K562 (cell line): ENCODE results near the gene BRME1. TPM values are rescaled to one million over a fixed set of nuclear protein-coding genes. Genes with fewer than 3 reads are reported as not detected.

ENCODE experiments used
- ATAC-seq: fragments of 200-7000 bp; cut with Tn5 transposase; 3 replicates; pipeline ENCODE4 v1.9.1; 2020; ENCODE audit warnings: moderate library complexity
- BruUV-seq: library from RNA; stranded (reverse); fragments of 400-500 nt; replicated peaks from 2 replicates; lab custom pipeline; 2021; lab: Mats Ljungman, UMichigan
- CTCF ChIA-PET: fragments of 300-600 bp; formaldehyde crosslinking; extraction: SDS; loops from one replicate; lab custom pipeline; 2021; ENCODE audit warnings: low intra/inter-chr PET ratio; lab: Yijun Ruan, JAX
- POLR2A ChIA-PET: fragments of 300-600, 350-650 bp; sonication (Branson Sonifier 250); formaldehyde crosslinking; extraction: SDS; loops from one replicate; lab custom pipeline; 2021; ENCODE audit warnings: antibody characterized with exemption, inconsistent platforms; lab: Yijun Ruan, JAX
- DNase-seq, 4 experiments: peaks; one replicate each; pipeline versions ENCODE4 v3.0.0 to v3.0.0-alpha.2; 2011 to 2018; ENCODE audit warnings: low spot score in 3 of 4, mixed read lengths in 3 of 4; ENCODE audit errors: extremely low read depth in 1 of 4
- FAIRE-seq: peaks from 2 replicates; lab custom pipeline; 2011; peaks lifted over from hg19 to GRCh38; lab: Jason Lieb, UNC
- H2AFZ ChIP-seq: 2 replicates; pipeline ENCODE4 v1.6.0; 2011; ENCODE audit warnings: low read depth, low read length, control low read depth, inconsistent platforms
- H3K27ac ChIP-seq: fragments of 200-600 bp; 3 replicates; pipeline ENCODE4 v1.8.0; 2011; ENCODE audit warnings: low read depth, mild to moderate bottlenecking, control low read depth, inconsistent platforms, low read length, moderate library complexity, mixed read lengths; ENCODE audit errors: extremely low read depth
- H3K27me3 ChIP-seq, 2 experiments: fragments of 300-600 bp in 1 of 2; 2 replicates in 1 of 2; 3 replicates in 1 of 2; pipeline versions ENCODE4 v1.6.0 to v1.8.0; 2011; ENCODE audit warnings: inconsistent platforms in 2 of 2, low read length in 2 of 2, mild to moderate bottlenecking in 1 of 2, mixed read lengths in 1 of 2, moderate library complexity in 1 of 2; ENCODE audit not compliant: control insufficient read depth in 2 of 2, insufficient read depth in 2 of 2
- H3K36me3 ChIP-seq: fragments of 300-600 bp; 3 replicates; pipeline ENCODE4 v1.8.0; 2011; ENCODE audit warnings: mild to moderate bottlenecking, low read length, inconsistent platforms; ENCODE audit not compliant: control insufficient read depth, insufficient read depth
- H3K4me1 ChIP-seq, 2 experiments: fragments of 200-600 bp in 1 of 2; replicated peaks in 1 of 2; 2 replicates in 1 of 2; 3 replicates in 1 of 2; pipeline versions ENCODE4 v1.5.1 to v1.8.0; 2011; ENCODE audit warnings: inconsistent platforms in 2 of 2, low read length in 2 of 2, mild to moderate bottlenecking in 1 of 2, mixed read lengths in 1 of 2, moderate library complexity in 1 of 2; ENCODE audit not compliant: control insufficient read depth in 2 of 2, insufficient read depth in 2 of 2
- H3K4me2 ChIP-seq: 2 replicates; pipeline ENCODE4 v1.6.1; 2011; ENCODE audit warnings: low read length, control low read depth, inconsistent platforms, mixed read lengths; ENCODE audit not compliant: insufficient read depth
- H3K4me3 ChIP-seq: fragments of 200-600 bp; sonication (generic), shearing (Covaris generic); 2 replicates; pipeline ENCODE4 v1.5.1; 2016; ENCODE audit warnings: control low read depth, inconsistent platforms
- H3K79me2 ChIP-seq: fragments of 200-600 bp; 3 replicates; pipeline ENCODE4 v1.8.0; 2011; ENCODE audit warnings: low read length, inconsistent platforms; ENCODE audit not compliant: control insufficient read depth, insufficient read depth
- H3K9ac ChIP-seq, 2 experiments: 2 replicates each; pipeline versions ENCODE4 v1.6.0 to v1.6.1; 2011; ENCODE audit warnings: low read depth in 2 of 2, low read length in 2 of 2, control low read depth in 1 of 2, inconsistent platforms in 1 of 2, mild to moderate bottlenecking in 1 of 2, mixed read lengths in 1 of 2; ENCODE audit not compliant: insufficient read depth in 1 of 2
- H3K9me1 ChIP-seq: one replicate; pipeline ENCODE4 v1.6.0; 2011; ENCODE audit warnings: inconsistent platforms, mild to moderate bottlenecking, low read length, moderate library complexity; ENCODE audit not compliant: control insufficient read depth, insufficient read depth
- H3K9me3 ChIP-seq: replicated peaks from 2 replicates; pipeline ENCODE4 v1.5.1; 2011; ENCODE audit warnings: low read depth, low read length, inconsistent platforms; ENCODE audit not compliant: control insufficient read depth, insufficient read depth
- H4K20me1 ChIP-seq: replicated peaks from 2 replicates; pipeline ENCODE4 v1.6.1; 2011; ENCODE audit warnings: low read length, inconsistent platforms, mixed read lengths; ENCODE audit not compliant: control insufficient read depth, insufficient read depth
- BRF1 ChIP-seq: IDR thresholded peaks from 3 replicates; pipeline ENCODE4 v1.6.1; 2011; ENCODE audit warnings: borderline replicate concordance, mild to moderate bottlenecking; ENCODE audit not compliant: insufficient read length; ENCODE audit errors: extremely low read depth
- EP300 ChIP-seq: IDR thresholded peaks from 2 replicates; pipeline ENCODE4 v1.6.1; 2012; ENCODE audit warnings: low read length, improper control_type of control experiment
- FOXP1 ChIP-seq: sonication (generic); formaldehyde crosslinking; IDR thresholded peaks from 2 replicates; pipeline ENCODE4 v1.8.0; 2022; ENCODE audit warnings: mild to moderate bottlenecking, missing genetic modification reagents
- LARP7 ChIP-seq: fragments of 450-650 bp; IDR thresholded peaks from 2 replicates; pipeline ENCODE4 v1.6.1; 2016
- MTF1 ChIP-seq: fragments of 250-450 bp; sonication (Bioruptor Pico); IDR thresholded peaks from 2 replicates; pipeline ENCODE4 v1.9.0; 2021; ENCODE audit warnings: moderate library complexity, mild to moderate bottlenecking, inconsistent platforms, borderline replicate concordance
- POLR2G ChIP-seq: fragments of 200-400 bp; formaldehyde crosslinking; IDR thresholded peaks from 2 replicates; pipeline ENCODE4 v1.6.1; 2017; ENCODE audit warnings: low read depth, mild to moderate bottlenecking, antibody characterized with exemption, low read length, moderate library complexity
- RBM22 ChIP-seq: fragments of 200-400 bp; formaldehyde crosslinking; IDR thresholded peaks from 2 replicates; pipeline ENCODE4 v1.6.1; 2018; ENCODE audit warnings: low read length, low read depth; ENCODE audit not compliant: poor library complexity, severe bottlenecking
- THRAP3 ChIP-seq: fragments of 450-650 bp; IDR thresholded peaks from 2 replicates; pipeline ENCODE4 v1.6.1; 2016; ENCODE audit warnings: mild to moderate bottlenecking, inconsistent platforms, borderline replicate concordance
- ZBTB49 ChIP-seq: sonication (generic); formaldehyde crosslinking; IDR thresholded peaks from 2 replicates; pipeline ENCODE4 v1.8.0; 2022; ENCODE audit warnings: missing genetic modification reagents, mild to moderate bottlenecking, borderline replicate concordance
- ZNF740 ChIP-seq, 3 experiments: fragments of 200-800 bp in 1 of 3; sonication (Bioruptor generic) in 1 of 3; sonication (generic) in 1 of 3; formaldehyde crosslinking in 1 of 3; IDR thresholded peaks; 2 replicates each; pipeline versions ENCODE4 v1.6.1 to v1.8.0; 2016 to 2022; ENCODE audit warnings: mild to moderate bottlenecking in 2 of 3, missing compliant biosample characterization in 2 of 3, missing genetic modification characterization in 2 of 3, missing genetic modification reagents in 1 of 3
- WGBS: fragments of 100-300 bp; shearing (Covaris generic); methylation state at CpG from one replicate; pipeline ENCODE4 v1.1.6; 2016; ENCODE audit warnings: low coverage, mixed read lengths; ENCODE audit not compliant: insufficient coverage; ENCODE audit errors: missing lambda C conversion rate; 5-methylcytosine and 5-hydroxymethylcytosine counted together
- in situ Hi-C: fragments of 300-500 bp; cut with MboI; formaldehyde crosslinking; loops from 4 replicates; pipeline ENCODE4 v1.15.0; 2018; ENCODE audit warnings: inconsistent platforms, mixed read lengths
- intact Hi-C: fragments of 100-400 bp; cut with micrococcal nuclease; formaldehyde crosslinking; loops from 2 replicates; pipeline ENCODE4 v1.14.2; 2022
- polyA plus RNA-seq, 8 experiments: library from polyadenylated mRNA; depleted of rRNA in 4 of 8; stranded (reverse) in 5 of 8; unstranded in 3 of 8; fragments of >200 nt; fragmentation: Nextera tagmentation in 2 of 8; fragmentation: Illumina TruSeq in 1 of 8; extraction: Ambion mirVana in 2 of 8; extraction: Trizol in 1 of 8; gene quantifications; 2 replicates each; pipeline versions ENCODE4 v1.2.1 to v1.2.3, GENCODE V29; 2011 to 2014; ENCODE audit warnings: inconsistent platforms in 1 of 8, missing spikeins in 1 of 8
- total RNA-seq, 7 experiments: library from RNA; depleted of rRNA in 6 of 7; stranded (reverse); fragments of >200 nt in 6 of 7; fragmentation: Illumina TruSeq in 2 of 7; extraction: Trizol in 2 of 7; gene quantifications; 2 replicates each; pipeline versions ENCODE4 v1.2.1 to v1.2.3, GENCODE V29; 2011 to 2021; ENCODE audit warnings: low replicate concordance in 1 of 7
- TF ChIP-seq, protein P1 (sequence below), 3 experiments: IDR thresholded peaks in 2 of 3; conservative IDR thresholded peaks in 1 of 3; 2 replicates each; pipeline ENCODE4 v1.5.1; 2011 to 2012; ENCODE audit warnings: low read length in 3 of 3, mild to moderate bottlenecking in 3 of 3, control low read depth in 2 of 3, improper control_type of control experiment in 1 of 3, inconsistent platforms in 1 of 3, low read depth in 1 of 3, mixed read lengths in 1 of 3, moderate library complexity in 1 of 3; ENCODE audit not compliant: insufficient read depth in 2 of 3
- TF ChIP-seq, protein P2 (sequence below), 2 experiments: IDR thresholded peaks in 1 of 2; conservative IDR thresholded peaks in 1 of 2; 2 replicates each; pipeline ENCODE4 v1.6.1; 2016; ENCODE audit warnings: low read depth in 2 of 2, mild to moderate bottlenecking in 1 of 2, missing compliant biosample characterization in 1 of 2, missing genetic modification characterization in 1 of 2, moderate library complexity in 1 of 2

BRME1 gene
- total and polyA plus RNA-seq, 9 of the 15 experiments (the other 6 are each of a cell fraction or from before 2014, with no cell fraction given), result 0.75 to 6.1 (median 3.6) TPM

DNA sequence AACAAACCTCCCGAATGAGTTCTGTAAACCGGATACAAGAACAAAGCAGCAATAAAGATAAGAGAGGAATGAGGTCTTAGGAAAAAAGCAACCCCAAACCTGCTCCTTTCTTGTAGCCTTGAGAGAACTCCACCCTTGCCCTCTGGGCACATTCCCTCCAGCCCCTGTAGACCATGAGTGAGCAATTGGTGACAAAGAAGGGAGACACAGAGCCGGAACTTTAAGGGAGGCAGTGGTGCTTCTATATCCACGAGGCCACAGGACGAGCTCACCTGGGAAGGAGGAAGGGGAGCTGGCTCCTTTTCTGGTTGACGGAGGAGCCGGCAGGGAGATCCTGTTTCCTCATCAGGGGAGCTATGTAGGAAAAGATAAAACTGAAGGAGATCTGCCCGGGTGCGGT lies 13.0 kb downstream of the BRME1 start:
- intact Hi-C loops, result no loop called here
- DNase-seq (no peak), FAIRE-seq (no peak), ATAC-seq (no peak)
- H3K9me1 ChIP-seq, result no peaks in the 10 kb centered on the region
- H3K27me3 ChIP-seq, result no peaks in the 10 kb centered on the region
- in situ Hi-C loops, result no loop called here
- no peak overlapping the region for H3K4me2 ChIP-seq
- H3K9ac ChIP-seq, result no peak overlapping the region
- peaks cover 7 to 30% of the 10 kb centered on the region in 2 experiments; a peak in 4 of 5 replicates for H3K4me1 ChIP-seq
- no peak for TF ChIP-seq BRF1
- TF ChIP-seq ZNF740 (CRISPR knock-in tag; IDR thresholded peaks at IDR 0.05), result no peak
- TF ChIP-seq ZNF740 (tag; IDR thresholded peaks at IDR 0.05), result no peak
- TF ChIP-seq LARP7, result no peak
- no peak for TF ChIP-seq EP300
- TF ChIP-seq THRAP3, result no peak
- TF ChIP-seq, protein P1, sequence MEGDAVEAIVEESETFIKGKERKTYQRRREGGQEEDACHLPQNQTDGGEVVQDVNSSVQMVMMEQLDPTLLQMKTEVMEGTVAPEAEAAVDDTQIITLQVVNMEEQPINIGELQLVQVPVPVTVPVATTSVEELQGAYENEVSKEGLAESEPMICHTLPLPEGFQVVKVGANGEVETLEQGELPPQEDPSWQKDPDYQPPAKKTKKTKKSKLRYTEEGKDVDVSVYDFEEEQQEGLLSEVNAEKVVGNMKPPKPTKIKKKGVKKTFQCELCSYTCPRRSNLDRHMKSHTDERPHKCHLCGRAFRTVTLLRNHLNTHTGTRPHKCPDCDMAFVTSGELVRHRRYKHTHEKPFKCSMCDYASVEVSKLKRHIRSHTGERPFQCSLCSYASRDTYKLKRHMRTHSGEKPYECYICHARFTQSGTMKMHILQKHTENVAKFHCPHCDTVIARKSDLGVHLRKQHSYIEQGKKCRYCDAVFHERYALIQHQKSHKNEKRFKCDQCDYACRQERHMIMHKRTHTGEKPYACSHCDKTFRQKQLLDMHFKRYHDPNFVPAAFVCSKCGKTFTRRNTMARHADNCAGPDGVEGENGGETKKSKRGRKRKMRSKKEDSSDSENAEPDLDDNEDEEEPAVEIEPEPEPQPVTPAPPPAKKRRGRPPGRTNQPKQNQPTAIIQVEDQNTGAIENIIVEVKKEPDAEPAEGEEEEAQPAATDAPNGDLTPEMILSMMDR (IDR thresholded peaks at IDR 0.05 in 2 of 3, conservative IDR thresholded peaks at IDR 0.05 in 1 of 3; ENCODE audit: insufficient read depth in 2 of 3, low read depth in 1 of 3, low read length in 3 of 3), result no peak
- TF ChIP-seq POLR2G, result no peak
- no peak for TF ChIP-seq MTF1 (CRISPR knock-in tag)
- TF ChIP-seq, protein P2, sequence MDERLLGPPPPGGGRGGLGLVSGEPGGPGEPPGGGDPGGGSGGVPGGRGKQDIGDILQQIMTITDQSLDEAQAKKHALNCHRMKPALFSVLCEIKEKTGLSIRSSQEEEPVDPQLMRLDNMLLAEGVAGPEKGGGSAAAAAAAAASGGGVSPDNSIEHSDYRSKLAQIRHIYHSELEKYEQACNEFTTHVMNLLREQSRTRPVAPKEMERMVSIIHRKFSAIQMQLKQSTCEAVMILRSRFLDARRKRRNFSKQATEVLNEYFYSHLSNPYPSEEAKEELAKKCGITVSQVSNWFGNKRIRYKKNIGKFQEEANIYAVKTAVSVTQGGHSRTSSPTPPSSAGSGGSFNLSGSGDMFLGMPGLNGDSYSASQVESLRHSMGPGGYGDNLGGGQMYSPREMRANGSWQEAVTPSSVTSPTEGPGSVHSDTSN (CRISPR knock-in tag; IDR thresholded peaks at IDR 0.05; ENCODE audit: low read depth), result no peak
- TF ChIP-seq, protein P2 (tag; conservative IDR thresholded peaks at IDR 0.05; ENCODE audit: low read depth), result no peak
- no peak for TF ChIP-seq ZBTB49 (CRISPR knock-in tag)
- TF ChIP-seq RBM22, result no peak
- no peak for TF ChIP-seq FOXP1
- CTCF ChIA-PET, result no interaction called here
- H2AFZ ChIP-seq, result no peak overlapping the region
- H3K9me3 ChIP-seq, result no peaks in the 10 kb centered on the region
- BruUV-seq, result no TSS peak
- no peak overlapping the region for H3K4me3 ChIP-seq
- no peaks in the 10 kb centered on the region for H3K36me3 ChIP-seq
- POLR2A ChIA-PET, result no interaction called here
- no peaks in the 10 kb centered on the region for H4K20me1 ChIP-seq
- WGBS, result 45% methylated on average over 8 of the region's 9 CpGs
- no peaks in the 10 kb centered on the region for H3K79me2 ChIP-seq
- H3K27ac ChIP-seq, result no peak overlapping the region
